ENCODE measurements around the gene FGF14.

Gene FGF14

DNA sequence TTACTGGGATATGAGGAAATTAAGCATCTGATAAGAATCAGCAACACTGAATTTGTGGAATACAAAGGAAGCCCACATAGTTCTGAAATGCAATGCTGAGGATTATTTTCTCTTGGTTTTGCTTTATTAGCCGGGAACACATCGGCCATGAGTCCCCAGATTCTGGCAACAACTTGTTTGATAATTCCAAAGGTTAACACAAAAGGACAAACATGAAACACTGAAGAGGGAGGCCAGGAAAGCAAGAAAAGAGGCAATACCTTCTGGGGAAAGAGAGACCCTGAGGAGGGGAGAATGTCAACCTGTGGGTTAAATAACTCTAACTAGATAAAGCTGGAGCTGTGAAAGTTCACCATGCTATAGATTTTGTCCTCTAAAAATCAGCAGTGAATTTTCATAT lies 663.5 kb downstream of the FGF14 start:
- DNase-seq (ENCODE audit: insufficient read length) (no peak), FAIRE-seq (no peak)
- TF ChIP-seq POLR2AphosphoS5 (IDR thresholded peaks at IDR 0.05; ENCODE audit: low read depth, low read length) (no peak), TAF1 (IDR thresholded peaks at IDR 0.05; ENCODE audit: borderline replicate concordance, low read depth, low read length) (no peak), POLR2A (IDR thresholded peaks at IDR 0.05; ENCODE audit: low read depth, low read length) (no peak)

DNA sequence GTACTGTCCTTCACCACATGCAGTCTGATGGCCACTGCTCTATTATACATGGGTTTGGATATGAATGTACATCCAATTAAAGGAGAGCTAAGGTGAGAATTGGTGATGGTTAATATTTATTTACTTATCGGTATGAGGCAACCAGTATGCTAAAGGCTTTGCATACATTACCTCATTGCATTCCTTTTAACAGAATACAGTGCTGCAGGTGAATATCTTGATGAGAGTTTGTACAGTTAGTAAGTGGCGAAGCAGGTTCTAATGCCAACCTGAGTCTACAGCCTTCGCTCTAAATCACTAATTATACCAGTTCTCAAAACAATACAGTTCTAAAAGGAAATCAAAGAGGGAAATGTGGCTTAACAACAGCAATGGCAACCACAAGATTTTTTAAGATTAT lies 665.3 kb downstream of the FGF14 start:
- no peak for DNase-seq (ENCODE audit: insufficient read length)
- no peak for TF ChIP-seq POLR2A (IDR thresholded peaks at IDR 0.05; ENCODE audit: low read depth, low read length)
- TF ChIP-seq POLR2AphosphoS5 (IDR thresholded peaks at IDR 0.05; ENCODE audit: low read depth, low read length): no peak
- no peak for TF ChIP-seq TAF1 (IDR thresholded peaks at IDR 0.05; ENCODE audit: borderline replicate concordance, low read depth, low read length)
- no peak for FAIRE-seq

DNA sequence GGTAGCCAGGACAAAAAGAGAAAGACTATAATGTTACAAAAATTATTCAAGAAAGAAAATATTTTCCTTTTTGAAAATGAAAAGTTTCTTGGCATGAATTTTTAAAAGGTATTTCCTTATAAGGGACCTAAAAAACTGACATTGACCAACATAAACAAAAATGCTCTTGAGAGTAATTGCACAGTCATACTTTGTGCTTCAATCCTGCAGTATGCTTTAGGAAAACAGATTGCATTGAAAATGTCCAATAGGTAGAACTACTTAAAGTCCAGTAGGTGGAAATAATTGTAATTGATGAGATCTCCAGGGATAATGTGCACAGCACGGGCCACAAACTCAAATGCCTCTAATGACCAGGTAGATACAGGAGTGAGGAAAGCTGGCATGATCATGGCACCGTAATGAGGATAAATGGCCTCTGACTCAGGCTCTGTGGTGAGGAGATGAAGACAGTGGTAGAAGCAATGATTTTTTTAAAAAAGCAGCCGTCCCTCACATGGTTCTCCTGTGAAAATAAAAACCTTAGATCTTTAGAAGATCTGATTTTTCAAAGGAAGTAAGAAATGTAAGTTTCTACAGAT lies 671.3 kb downstream of the FGF14 start:
- no peak for FAIRE-seq
- DNase-seq (ENCODE audit: insufficient read length): no peak

DNA sequence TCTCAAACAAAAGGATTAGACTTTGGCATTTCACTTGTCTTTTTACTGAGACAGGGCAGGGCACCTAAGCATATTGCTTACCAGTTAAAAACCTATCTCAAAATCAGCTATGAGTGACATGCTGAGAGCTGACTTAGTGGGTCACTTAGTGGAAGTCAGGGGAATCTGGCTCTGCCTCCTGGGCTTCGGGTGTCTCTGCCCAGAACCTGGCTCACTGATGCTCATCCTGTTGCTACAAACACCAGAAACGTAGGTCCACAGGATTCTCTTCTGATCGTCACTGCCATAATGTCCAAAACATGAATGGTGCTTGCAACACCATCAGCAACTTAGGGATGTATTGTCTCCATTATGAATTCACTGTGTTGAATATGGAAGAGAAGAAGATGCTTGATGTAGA lies 673.2 kb downstream of the FGF14 start:
- DNase-seq (ENCODE audit: insufficient read length) (no peak), FAIRE-seq (no peak)
- TF ChIP-seq POLR2A (IDR thresholded peaks at IDR 0.05; ENCODE audit: low read depth, low read length): no peak
- no peak for TF ChIP-seq TAF1 (IDR thresholded peaks at IDR 0.05; ENCODE audit: borderline replicate concordance, low read depth, low read length)
- TF ChIP-seq POLR2AphosphoS5 (IDR thresholded peaks at IDR 0.05; ENCODE audit: low read depth, low read length): no peak

More for the DNA sequence above, 671.3 kb downstream of the FGF14 start:
- no peak for TF ChIP-seq POLR2A (IDR thresholded peaks at IDR 0.05; ENCODE audit: low read depth, low read length)
- TF ChIP-seq POLR2AphosphoS5 (IDR thresholded peaks at IDR 0.05; ENCODE audit: low read depth, low read length): no peak
- no peak for TF ChIP-seq TAF1 (IDR thresholded peaks at IDR 0.05; ENCODE audit: borderline replicate concordance, low read depth, low read length)

DNA sequence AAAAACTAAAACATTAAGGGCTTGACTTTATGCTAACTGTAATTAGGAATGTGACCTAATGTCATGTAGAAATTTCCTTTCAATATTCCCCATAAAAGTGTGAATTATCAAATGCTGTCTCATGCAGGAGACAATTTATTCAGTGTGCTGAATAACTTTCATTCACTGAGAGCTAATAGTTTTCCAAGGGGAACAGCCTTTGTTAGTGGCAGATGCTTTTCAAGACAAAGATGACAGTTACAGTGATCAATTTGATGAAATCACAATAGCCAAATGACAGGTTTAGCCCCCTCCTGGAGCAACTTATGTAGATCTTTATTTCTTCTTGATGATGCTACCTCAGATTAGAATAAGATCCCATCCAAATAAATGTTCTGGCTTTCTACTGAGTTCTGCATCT lies 673.8 kb downstream of the FGF14 start:
- FAIRE-seq: no peak
- DNase-seq (ENCODE audit: insufficient read length): no peak
- TF ChIP-seq TAF1 (IDR thresholded peaks at IDR 0.05; ENCODE audit: borderline replicate concordance, low read depth, low read length) (no peak), POLR2A (IDR thresholded peaks at IDR 0.05; ENCODE audit: low read depth, low read length) (no peak), POLR2AphosphoS5 (IDR thresholded peaks at IDR 0.05; ENCODE audit: low read depth, low read length) (no peak)

DNA sequence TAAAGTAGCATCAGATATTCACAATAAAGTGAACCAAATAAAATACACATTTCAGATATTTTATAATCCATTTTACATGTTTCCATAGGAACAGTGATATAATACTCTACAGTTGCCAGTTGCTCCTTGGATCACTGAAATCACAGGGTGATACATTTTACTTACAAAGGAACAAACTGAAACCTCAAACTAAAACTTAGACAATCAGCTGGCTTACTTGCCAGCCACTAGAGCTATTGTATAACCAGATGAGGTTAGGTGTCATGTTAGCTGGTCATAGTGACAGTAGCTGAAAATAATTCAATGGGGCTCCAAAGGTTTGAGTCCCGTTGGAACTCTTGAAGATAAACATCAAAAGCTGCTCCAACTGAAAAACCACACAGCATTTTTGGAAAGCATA lies 674.7 kb downstream of the FGF14 start:
- FAIRE-seq (no peak), DNase-seq (ENCODE audit: insufficient read length) (no peak)
- no peak for TF ChIP-seq POLR2A (IDR thresholded peaks at IDR 0.05; ENCODE audit: low read depth, low read length)
- TF ChIP-seq POLR2AphosphoS5 (IDR thresholded peaks at IDR 0.05; ENCODE audit: low read depth, low read length): no peak
- no peak for TF ChIP-seq TAF1 (IDR thresholded peaks at IDR 0.05; ENCODE audit: borderline replicate concordance, low read depth, low read length)

DNA sequence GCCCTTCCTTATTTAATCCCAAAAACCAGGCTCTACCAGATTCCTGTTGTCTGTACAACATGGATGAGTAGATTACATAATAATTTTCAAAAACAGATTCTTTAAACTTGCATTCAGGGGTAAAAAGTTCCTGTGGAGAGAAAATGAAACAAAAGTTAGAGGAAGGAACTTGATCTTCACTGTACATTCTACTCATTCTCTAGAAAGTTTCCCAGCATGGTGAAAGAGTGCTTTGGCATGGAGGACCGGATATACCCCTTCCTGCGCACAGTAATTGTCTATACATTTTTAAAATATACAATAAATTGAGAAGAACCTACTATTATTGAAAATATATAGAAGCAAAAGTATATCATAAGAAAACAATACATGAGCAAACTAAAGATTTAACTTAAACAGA lies 675.2 kb downstream of the FGF14 start:
- TF ChIP-seq TAF1 (IDR thresholded peaks at IDR 0.05; ENCODE audit: borderline replicate concordance, low read depth, low read length) (no peak), POLR2A (IDR thresholded peaks at IDR 0.05; ENCODE audit: low read depth, low read length) (no peak), POLR2AphosphoS5 (IDR thresholded peaks at IDR 0.05; ENCODE audit: low read depth, low read length) (no peak)
- DNase-seq (ENCODE audit: insufficient read length) (no peak), FAIRE-seq (no peak)

DNA sequence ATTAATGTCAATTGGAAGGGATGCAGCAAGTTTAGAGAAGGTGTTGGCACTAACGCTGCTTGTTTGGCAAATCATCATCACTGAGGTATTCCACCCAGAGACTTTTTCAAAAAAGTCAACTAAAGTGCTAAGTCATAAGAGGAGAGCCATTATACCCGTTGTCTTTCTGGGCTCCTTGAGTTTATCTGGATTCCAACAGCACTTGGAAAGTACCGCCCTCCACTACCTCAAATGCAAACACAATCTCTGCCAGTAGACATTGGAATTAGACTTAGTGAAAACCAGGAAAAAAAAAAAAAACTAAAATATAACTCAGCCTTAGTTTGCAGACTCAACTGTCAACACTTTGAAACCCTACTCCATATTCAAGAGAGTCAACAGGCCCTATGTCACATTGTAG lies 683.4 kb downstream of the FGF14 start:
- TF ChIP-seq POLR2A (IDR thresholded peaks at IDR 0.05; ENCODE audit: low read depth, low read length) (no peak), TAF1 (IDR thresholded peaks at IDR 0.05; ENCODE audit: borderline replicate concordance, low read depth, low read length) (no peak), POLR2AphosphoS5 (IDR thresholded peaks at IDR 0.05; ENCODE audit: low read depth, low read length) (no peak)
- DNase-seq (ENCODE audit: insufficient read length) (no peak), FAIRE-seq (no peak)

DNA sequence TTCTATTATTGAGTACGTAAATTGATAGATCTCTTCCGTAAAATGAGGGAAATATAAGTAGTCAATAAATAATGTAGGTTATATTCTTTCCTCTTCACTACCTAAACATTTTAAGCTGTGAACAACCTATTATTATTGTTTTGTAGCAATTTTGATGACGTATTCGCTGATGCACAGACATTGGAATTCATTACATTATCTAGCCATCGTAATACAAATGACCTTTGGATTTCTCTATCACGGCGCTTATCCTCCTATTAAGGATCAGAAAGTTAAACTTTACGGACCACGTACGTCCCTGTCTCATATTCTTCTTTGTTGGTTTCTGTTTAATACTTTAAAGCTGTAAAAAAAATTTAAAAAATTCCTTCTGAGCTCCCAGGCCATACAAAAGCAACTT lies 684.5 kb downstream of the FGF14 start:
- DNase-seq (ENCODE audit: insufficient read length) (no peak), FAIRE-seq (no peak)
- TF ChIP-seq TAF1 (IDR thresholded peaks at IDR 0.05; ENCODE audit: borderline replicate concordance, low read depth, low read length) (no peak), POLR2A (IDR thresholded peaks at IDR 0.05; ENCODE audit: low read depth, low read length) (no peak), POLR2AphosphoS5 (IDR thresholded peaks at IDR 0.05; ENCODE audit: low read depth, low read length) (no peak)

DNA sequence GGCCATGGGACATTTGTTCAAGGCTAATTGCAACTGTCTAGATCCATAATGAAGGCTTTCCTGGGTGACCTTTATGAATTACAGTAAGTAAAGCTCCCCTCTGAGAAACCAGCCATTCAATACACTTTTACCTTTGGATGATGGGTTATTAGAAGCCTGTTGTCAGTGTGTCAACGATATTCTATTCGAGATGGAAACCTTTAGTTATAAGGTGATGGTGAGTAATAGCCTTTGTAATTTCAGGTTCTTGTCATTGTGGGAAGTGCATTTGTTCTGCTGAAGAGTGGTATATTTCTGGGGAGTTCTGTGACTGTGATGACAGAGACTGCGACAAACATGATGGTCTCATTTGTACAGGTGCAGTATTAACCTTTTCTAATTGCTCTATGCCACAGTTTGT lies 687.7 kb downstream of the FGF14 start:
- TF ChIP-seq POLR2A (IDR thresholded peaks at IDR 0.05; ENCODE audit: low read depth, low read length) (no peak), POLR2AphosphoS5 (IDR thresholded peaks at IDR 0.05; ENCODE audit: low read depth, low read length) (no peak), TAF1 (IDR thresholded peaks at IDR 0.05; ENCODE audit: borderline replicate concordance, low read depth, low read length) (no peak)
- FAIRE-seq: no peak
- DNase-seq (ENCODE audit: insufficient read length): no peak

DNA sequence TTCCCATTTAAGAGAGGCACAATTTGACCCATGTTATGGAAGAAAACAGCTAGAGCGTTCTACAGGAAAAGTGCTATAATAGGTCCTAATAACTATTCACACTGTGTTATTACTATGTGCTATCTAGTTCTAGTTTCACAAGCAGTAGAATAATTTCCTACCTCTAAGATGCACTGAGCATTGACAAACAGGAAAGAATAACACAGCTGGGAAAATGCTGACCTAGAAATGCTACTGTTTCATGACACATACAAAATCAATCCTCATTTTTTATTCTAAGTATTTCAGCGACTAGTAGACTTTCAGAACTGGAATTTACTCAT lies 689.9 kb downstream of the FGF14 start:
- no peak for FAIRE-seq
- TF ChIP-seq TAF1 (IDR thresholded peaks at IDR 0.05; ENCODE audit: borderline replicate concordance, low read depth, low read length) (no peak), POLR2AphosphoS5 (IDR thresholded peaks at IDR 0.05; ENCODE audit: low read depth, low read length) (no peak), POLR2A (IDR thresholded peaks at IDR 0.05; ENCODE audit: low read depth, low read length) (no peak)
- no peak for DNase-seq (ENCODE audit: insufficient read length)

DNA sequence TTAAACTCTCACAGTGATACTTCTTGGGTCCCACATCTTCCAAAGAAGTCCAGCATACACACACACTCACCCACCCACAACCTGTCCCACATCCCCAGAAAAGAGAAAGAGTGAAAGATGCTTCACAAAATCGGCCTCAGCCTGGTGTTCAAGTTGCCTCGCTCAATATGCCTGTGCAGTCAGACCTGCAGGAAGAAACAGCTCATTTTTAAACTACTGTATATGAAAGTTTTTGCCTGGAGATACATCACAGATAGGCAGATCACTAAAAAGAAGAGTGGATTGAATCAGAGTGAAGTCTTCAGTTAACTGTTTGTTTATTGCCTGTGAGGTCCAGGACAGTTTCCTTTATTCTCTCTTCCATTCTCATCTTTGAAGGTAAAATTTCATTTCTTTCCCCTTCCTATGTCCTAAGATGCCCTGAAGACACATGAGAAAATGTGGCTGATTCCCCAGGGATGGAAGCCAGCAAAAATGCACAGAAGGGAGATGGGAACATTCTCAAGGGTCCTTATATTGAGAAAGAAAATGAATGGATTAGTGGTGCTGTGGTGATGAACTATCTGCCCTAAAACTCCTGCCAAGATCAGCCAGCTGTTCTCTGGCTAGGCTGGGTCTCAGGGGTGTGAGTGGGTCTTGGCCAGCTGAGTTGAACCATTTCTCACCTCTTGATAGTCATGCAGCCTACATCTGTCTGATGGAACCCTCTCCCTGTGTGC lies 690.4 kb downstream of the FGF14 start:
- no peak for FAIRE-seq
- no peak for TF ChIP-seq POLR2AphosphoS5 (IDR thresholded peaks at IDR 0.05; ENCODE audit: low read depth, low read length)
- TF ChIP-seq POLR2A (IDR thresholded peaks at IDR 0.05; ENCODE audit: low read depth, low read length): no peak
- TF ChIP-seq TAF1 (IDR thresholded peaks at IDR 0.05; ENCODE audit: borderline replicate concordance, low read depth, low read length): no peak
- no peak for DNase-seq (ENCODE audit: insufficient read length)
